GM19025 (cell line): ENCODE results near the gene MEG3.

Experiments
- ATAC-seq: cut with Tn5 transposase; IDR thresholded peaks from one replicate; pipeline ENCODE4 v1.9.1; 2021; ENCODE audit warnings: mild to moderate bottlenecking, low read depth, moderate library complexity; ENCODE audit not compliant: unreplicated experiment

Gene MEG3

GRCh38 chr14:100892496-100893227 lies 66.7 kb downstream of the MEG3 start:
- ATAC-seq, result no peak

- no peak for ATAC-seq
These were observed 67.3 kb downstream of the MEG3 start for GRCh38 chr14:100893228-100893601.

- no peak for ATAC-seq
These were observed 67.8 kb downstream of the MEG3 start for GRCh38 chr14:100893760-100894159.

GRCh38 chr14:100894416-100894815 lies 68.5 kb downstream of the MEG3 start:
- no peak for ATAC-seq

GRCh38 chr14:100895411-100895810 lies 69.5 kb downstream of the MEG3 start:
- ATAC-seq, result no peak

- ATAC-seq, result no peak
These were observed 70.6 kb downstream of the MEG3 start for GRCh38 chr14:100896369-100897060.

GRCh38 chr14:100898465-100898864 lies 72.5 kb downstream of the MEG3 start:
- no peak for ATAC-seq

- no peak for ATAC-seq
These were observed 73.3 kb downstream of the MEG3 start for GRCh38 chr14:100898935-100899883.

- no peak for ATAC-seq
These were observed 74.2 kb downstream of the MEG3 start for GRCh38 chr14:100899884-100900771.

- no peak for ATAC-seq
These were observed 75.0 kb downstream of the MEG3 start for GRCh38 chr14:100900837-100901390.

- ATAC-seq, result no peak
These were observed 75.7 kb downstream of the MEG3 start for GRCh38 chr14:100901391-100902183.

GRCh38 chr14:100902295-100903133 lies 76.6 kb downstream of the MEG3 start:
- ATAC-seq, result no peak

- no peak for ATAC-seq
These were observed 77.2 kb downstream of the MEG3 start for GRCh38 chr14:100903134-100903468.

GRCh38 chr14:100903672-100904185 lies 77.8 kb downstream of the MEG3 start, which contains the start of gene RTL1:
TSS of gene RTL1 (minus strand) at chr14:100903722. CDS start at chr14:100884788, 18,934 bp downstream.
- no peak for ATAC-seq

GRCh38 chr14:100904307-100905087 lies 78.6 kb downstream of the MEG3 start:
- no peak for ATAC-seq

- ATAC-seq, result no peak
These were observed 79.2 kb downstream of the MEG3 start for GRCh38 chr14:100905166-100905565.

GRCh38 chr14:100906420-100906819 lies 80.5 kb downstream of the MEG3 start:
- ATAC-seq, result no peak
